ENCODE data around the gene THYN1.

The THYN1 gene

DNA sequence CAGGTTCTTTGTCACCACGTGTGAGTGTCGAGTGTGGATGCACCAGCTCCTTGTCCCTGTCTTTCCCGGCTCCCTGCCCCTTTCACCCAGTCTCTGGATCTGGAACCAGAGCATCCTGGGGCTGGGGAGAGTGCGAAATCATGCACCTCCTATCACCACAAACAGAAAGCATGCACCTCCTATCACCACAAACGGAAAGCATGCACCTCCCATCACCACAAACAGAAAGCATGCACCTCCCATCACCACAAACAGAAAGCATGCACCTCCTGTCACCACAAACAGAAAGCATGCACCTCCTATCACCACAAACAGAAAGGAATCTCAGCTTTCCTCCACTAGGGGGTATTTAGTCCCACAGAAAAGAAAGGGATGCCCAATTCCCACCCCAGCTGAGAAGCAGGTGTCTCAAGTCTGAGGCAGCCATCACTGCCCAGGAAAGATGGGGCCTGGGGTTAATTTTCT lies 17.1 kb upstream of the THYN1 start:
- peak; percentile 47 for ATAC-seq
- no peak for TF ChIP-seq ARNTL (CRISPR knock-in tag; IDR thresholded peaks at IDR 0.05; ENCODE audit: borderline replicate concordance, low read depth)
- no peak for TF ChIP-seq TCF4 (CRISPR knock-in tag; IDR thresholded peaks at IDR 0.05; ENCODE audit: borderline replicate concordance)
- TF ChIP-seq ESRRG (CRISPR knock-in tag; IDR thresholded peaks at IDR 0.05): no peak
- no peak for TF ChIP-seq CSDC2 (CRISPR knock-in tag; IDR thresholded peaks at IDR 0.05)
- no peak for TF ChIP-seq ZFP3 (CRISPR knock-in tag; IDR thresholded peaks at IDR 0.05)
- TF ChIP-seq, protein P1, sequence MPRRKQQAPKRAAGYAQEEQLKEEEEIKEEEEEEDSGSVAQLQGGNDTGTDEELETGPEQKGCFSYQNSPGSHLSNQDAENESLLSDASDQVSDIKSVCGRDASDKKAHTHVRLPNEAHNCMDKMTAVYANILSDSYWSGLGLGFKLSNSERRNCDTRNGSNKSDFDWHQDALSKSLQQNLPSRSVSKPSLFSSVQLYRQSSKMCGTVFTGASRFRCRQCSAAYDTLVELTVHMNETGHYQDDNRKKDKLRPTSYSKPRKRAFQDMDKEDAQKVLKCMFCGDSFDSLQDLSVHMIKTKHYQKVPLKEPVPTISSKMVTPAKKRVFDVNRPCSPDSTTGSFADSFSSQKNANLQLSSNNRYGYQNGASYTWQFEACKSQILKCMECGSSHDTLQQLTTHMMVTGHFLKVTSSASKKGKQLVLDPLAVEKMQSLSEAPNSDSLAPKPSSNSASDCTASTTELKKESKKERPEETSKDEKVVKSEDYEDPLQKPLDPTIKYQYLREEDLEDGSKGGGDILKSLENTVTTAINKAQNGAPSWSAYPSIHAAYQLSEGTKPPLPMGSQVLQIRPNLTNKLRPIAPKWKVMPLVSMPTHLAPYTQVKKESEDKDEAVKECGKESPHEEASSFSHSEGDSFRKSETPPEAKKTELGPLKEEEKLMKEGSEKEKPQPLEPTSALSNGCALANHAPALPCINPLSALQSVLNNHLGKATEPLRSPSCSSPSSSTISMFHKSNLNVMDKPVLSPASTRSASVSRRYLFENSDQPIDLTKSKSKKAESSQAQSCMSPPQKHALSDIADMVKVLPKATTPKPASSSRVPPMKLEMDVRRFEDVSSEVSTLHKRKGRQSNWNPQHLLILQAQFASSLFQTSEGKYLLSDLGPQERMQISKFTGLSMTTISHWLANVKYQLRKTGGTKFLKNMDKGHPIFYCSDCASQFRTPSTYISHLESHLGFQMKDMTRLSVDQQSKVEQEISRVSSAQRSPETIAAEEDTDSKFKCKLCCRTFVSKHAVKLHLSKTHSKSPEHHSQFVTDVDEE (CRISPR knock-in tag; IDR thresholded peaks at IDR 0.05): no peak
- no peak for TF ChIP-seq GLIS3 (CRISPR knock-in tag; IDR thresholded peaks at IDR 0.05)
- no peak for TF ChIP-seq POU6F1 (CRISPR knock-in tag; IDR thresholded peaks at IDR 0.05; ENCODE audit: borderline replicate concordance, low read depth)
- no peak for TF ChIP-seq RARB (CRISPR knock-in tag; IDR thresholded peaks at IDR 0.05)
- TF ChIP-seq PPARA (CRISPR knock-in tag; IDR thresholded peaks at IDR 0.05; ENCODE audit: borderline replicate concordance): no peak
- TF ChIP-seq ZC3H10 (CRISPR knock-in tag; IDR thresholded peaks at IDR 0.05): no peak
- TF ChIP-seq SNAI2 (CRISPR knock-in tag; IDR thresholded peaks at IDR 0.05): no peak
- TF ChIP-seq CREB5 (CRISPR knock-in tag; IDR thresholded peaks at IDR 0.05; ENCODE audit: low read depth): no peak
- no peak for TF ChIP-seq BACH2 (CRISPR knock-in tag; IDR thresholded peaks at IDR 0.05; ENCODE audit: borderline replicate concordance)
- TF ChIP-seq CSRNP3 (CRISPR knock-in tag; IDR thresholded peaks at IDR 0.05): no peak
- TF ChIP-seq ZNF8 (CRISPR knock-in tag; IDR thresholded peaks at IDR 0.05): no peak
- TF ChIP-seq ZNF565 (CRISPR knock-in tag; conservative IDR thresholded peaks at IDR 0.05; ENCODE audit: low read depth): no peak
- TF ChIP-seq OSR1 (CRISPR knock-in tag; IDR thresholded peaks at IDR 0.05): no peak
- TF ChIP-seq PATZ1 (CRISPR knock-in tag; IDR thresholded peaks at IDR 0.05; ENCODE audit: borderline replicate concordance): no peak
- TF ChIP-seq ZNF70 (CRISPR knock-in tag; IDR thresholded peaks at IDR 0.05): no peak

GRCh38 chr11:134267966-134268365 lies 14.8 kb upstream of the THYN1 start:
- ATAC-seq: no peak
- TF ChIP-seq ZFP3 (CRISPR knock-in tag; IDR thresholded peaks at IDR 0.05): no peak
- TF ChIP-seq ISL1 (CRISPR knock-in tag; IDR thresholded peaks at IDR 0.05): no peak
- no peak for TF ChIP-seq ZC3H10 (CRISPR knock-in tag; IDR thresholded peaks at IDR 0.05)
- TF ChIP-seq ZNF565 (CRISPR knock-in tag; conservative IDR thresholded peaks at IDR 0.05; ENCODE audit: low read depth): no peak
- no peak for TF ChIP-seq TOX (CRISPR knock-in tag; IDR thresholded peaks at IDR 0.05; ENCODE audit: borderline replicate concordance)
- no peak for TF ChIP-seq SNAI2 (CRISPR knock-in tag; IDR thresholded peaks at IDR 0.05)

- no peak for ATAC-seq
- TF ChIP-seq CSRNP3 (CRISPR knock-in tag; IDR thresholded peaks at IDR 0.05): no peak
- no peak for TF ChIP-seq ZC3H10 (CRISPR knock-in tag; IDR thresholded peaks at IDR 0.05)
- TF ChIP-seq, protein P1 (CRISPR knock-in tag; IDR thresholded peaks at IDR 0.05): no peak
- TF ChIP-seq TOX (CRISPR knock-in tag; IDR thresholded peaks at IDR 0.05; ENCODE audit: borderline replicate concordance): no peak
- TF ChIP-seq RARB (CRISPR knock-in tag; IDR thresholded peaks at IDR 0.05): no peak
- TF ChIP-seq ARNTL (CRISPR knock-in tag; IDR thresholded peaks at IDR 0.05; ENCODE audit: borderline replicate concordance, low read depth): no peak
- TF ChIP-seq PPARA (CRISPR knock-in tag; IDR thresholded peaks at IDR 0.05; ENCODE audit: borderline replicate concordance): no peak
- no peak for TF ChIP-seq CSDC2 (CRISPR knock-in tag; IDR thresholded peaks at IDR 0.05)
- TF ChIP-seq BACH2 (CRISPR knock-in tag; IDR thresholded peaks at IDR 0.05; ENCODE audit: borderline replicate concordance): no peak
- TF ChIP-seq TCF4 (CRISPR knock-in tag; IDR thresholded peaks at IDR 0.05; ENCODE audit: borderline replicate concordance): no peak
- TF ChIP-seq ZNF70 (CRISPR knock-in tag; IDR thresholded peaks at IDR 0.05): no peak
- TF ChIP-seq ZNF8 (CRISPR knock-in tag; IDR thresholded peaks at IDR 0.05): no peak
- no peak for TF ChIP-seq GLIS3 (CRISPR knock-in tag; IDR thresholded peaks at IDR 0.05)
These were observed 14.3 kb upstream of the THYN1 start for GRCh38 chr11:134267461-134267860.

All from SK-N-SH treated with all-trans-retinoic acid at 6 μM for 48 hours (cell line).